HG02884 (cell line): ENCODE measurements around the gene DHX9.

ENCODE experiments used
- ATAC-seq: cut with Tn5 transposase; IDR thresholded peaks from one replicate; pipeline ENCODE4 v1.9.1; 2021; ENCODE audit warnings: mild to moderate bottlenecking, moderate library complexity; ENCODE audit not compliant: unreplicated experiment

DHX9 gene

GRCh38 chr1:182835806-182836205, 3.3 kb upstream of the DHX9 start:
- ATAC-seq, result no peak

- ATAC-seq, result no peak
Measured at GRCh38 chr1:182841368-182841988, 2.3 kb downstream of the DHX9 start.

GRCh38 chr1:182842265-182842664, 3.1 kb downstream of the DHX9 start:
- no peak for ATAC-seq

- no peak for ATAC-seq
Measured at GRCh38 chr1:182845379-182845778, 6.2 kb downstream of the DHX9 start.

GRCh38 chr1:182845894-182846293, 6.7 kb downstream of the DHX9 start:
- no peak for ATAC-seq

- ATAC-seq, result no peak
Measured at GRCh38 chr1:182847105-182847504, 8.0 kb downstream of the DHX9 start.

- no peak for ATAC-seq
Measured at GRCh38 chr1:182848736-182849135, 9.6 kb downstream of the DHX9 start.

GRCh38 chr1:182850319-182850718, 11.2 kb downstream of the DHX9 start:
- no peak for ATAC-seq

- ATAC-seq, result no peak
Measured at GRCh38 chr1:182851825-182852224, 12.7 kb downstream of the DHX9 start.

GRCh38 chr1:182855911-182856310, 16.8 kb downstream of the DHX9 start:
- no peak for ATAC-seq

GRCh38 chr1:182857212-182857611, 18.1 kb downstream of the DHX9 start:
- ATAC-seq, result no peak

- no peak for ATAC-seq
Measured at GRCh38 chr1:182860658-182861057, 21.5 kb downstream of the DHX9 start.

- no peak for ATAC-seq
Measured at GRCh38 chr1:182861994-182862393, 22.8 kb downstream of the DHX9 start.

- no peak for ATAC-seq
Measured at GRCh38 chr1:182862827-182863226, 23.7 kb downstream of the DHX9 start.

GRCh38 chr1:182863940-182864339, 24.8 kb downstream of the DHX9 start:
- ATAC-seq, result no peak

- ATAC-seq, result no peak
Measured at GRCh38 chr1:182867861-182868260, 28.7 kb downstream of the DHX9 start.

GRCh38 chr1:182869241-182869666, 30.1 kb downstream of the DHX9 start:
- no peak for ATAC-seq

GRCh38 chr1:182872881-182873280, 33.7 kb downstream of the DHX9 start:
- ATAC-seq, result no peak

- ATAC-seq, result no peak
Measured at GRCh38 chr1:182875889-182876288, 36.7 kb downstream of the DHX9 start.

- ATAC-seq, result no peak
Measured at GRCh38 chr1:182877331-182877730, 38.2 kb downstream of the DHX9 start.

- ATAC-seq, result no peak
Measured at GRCh38 chr1:182877842-182878241, 38.7 kb downstream of the DHX9 start.

GRCh38 chr1:182884872-182885271, 45.7 kb downstream of the DHX9 start:
- ATAC-seq, result no peak

GRCh38 chr1:182885591-182885990, 46.4 kb downstream of the DHX9 start:
- ATAC-seq, result no peak
